Activated naive CD8-positive, alpha-beta T cell treated with anti-CD3 and anti-CD28 coated beads, Interleukin-2, amount 10 ng/mL, durations not matched to agents 7 days and 5 days (primary cell): Measurements from ENCODE around the gene SH2B2. TPM values are rescaled to one million over a fixed set of nuclear protein-coding genes. Genes with fewer than 3 reads are reported as not detected.
"Not testable (repeated sequence)": the region's sequence is repeated elsewhere in the genome, so short reads cannot be mapped to it uniquely, and the experiment has no call there.

Experiments used
- ATAC-seq: fragments of 150-1000 bp; cut with Tn5 transposase; one replicate; pipeline ENCODE4 v1.10.0; 2021; ENCODE audit warnings: low read depth, moderate library complexity
- POLR2A ChIA-PET: fragments of 350-600 bp; sonication (Branson Sonifier 250); formaldehyde crosslinking; loops from one replicate; lab custom pipeline; 2021; ENCODE audit warnings: antibody characterized with exemption; lab: Charles Lee
- DNase-seq: peaks from one replicate; pipeline ENCODE4 v3.0.0; 2021
- H3K27ac Mint-ChIP-seq: one replicate; pipeline ENCODE4 v1.8.0; 2022; ENCODE audit warnings: mild to moderate bottlenecking, mixed read lengths
- H3K27me3 Mint-ChIP-seq: one replicate; pipeline ENCODE4 v1.8.0; 2022; ENCODE audit warnings: mild to moderate bottlenecking, moderate library complexity, mixed read lengths
- H3K36me3 Mint-ChIP-seq: one replicate; pipeline ENCODE4 v1.8.0; 2021; ENCODE audit warnings: mild to moderate bottlenecking, mixed read lengths
- H3K4me1 Mint-ChIP-seq: one replicate; pipeline ENCODE4 v1.8.0; 2021; ENCODE audit warnings: mixed read lengths
- H3K4me3 Mint-ChIP-seq: one replicate; pipeline ENCODE4 v1.8.0; 2022; ENCODE audit warnings: mild to moderate bottlenecking, moderate library complexity, mixed read lengths
- H3K9me3 Mint-ChIP-seq: one replicate; pipeline ENCODE4 v1.8.0; 2021; ENCODE audit warnings: mixed read lengths
- total RNA-seq, 2 experiments: library from RNA; stranded (reverse); gene quantifications; one replicate each; pipeline ENCODE4 v1.2.3, GENCODE V29; 2021

Gene SH2B2
- total RNA-seq, 2 experiments from 2014 or later: 0.97 to 1.2 TPM

- DNase-seq, H3K4me1 Mint-ChIP-seq, H3K27ac Mint-ChIP-seq, POLR2A ChIA-PET, ATAC-seq, H3K9me3 Mint-ChIP-seq, H3K4me3 Mint-ChIP-seq, H3K36me3 Mint-ChIP-seq: not testable (repeated sequence)
- H3K27me3 Mint-ChIP-seq: peaks cover 20% of the 10 kb centered on the region
Measured at GRCh38 chr7:102329366-102329765, 42.7 kb downstream of the SH2B2 start.

- ATAC-seq, H3K4me3 Mint-ChIP-seq, DNase-seq, H3K9me3 Mint-ChIP-seq, H3K4me1 Mint-ChIP-seq, H3K36me3 Mint-ChIP-seq, H3K27ac Mint-ChIP-seq: not testable (repeated sequence)
- POLR2A ChIA-PET: interaction anchor here (0.8 kb wide), 1 partner anchor 14 kb away, joined by 5 read pairs; no protein-coding TSS in a partner anchor
- peaks cover 20% of the 10 kb centered on the region for H3K27me3 Mint-ChIP-seq
Measured at GRCh38 chr7:102330666-102331460, 44.2 kb downstream of the SH2B2 start.

GRCh38 chr7:102335574-102335973 is 48.9 kb downstream of the SH2B2 start:
- POLR2A ChIA-PET, H3K27me3 Mint-ChIP-seq, H3K27ac Mint-ChIP-seq, H3K4me1 Mint-ChIP-seq, H3K9me3 Mint-ChIP-seq, H3K4me3 Mint-ChIP-seq, DNase-seq, ATAC-seq, H3K36me3 Mint-ChIP-seq: not testable (repeated sequence)

- DNase-seq, H3K9me3 Mint-ChIP-seq, H3K4me1 Mint-ChIP-seq, H3K36me3 Mint-ChIP-seq, ATAC-seq, H3K4me3 Mint-ChIP-seq, POLR2A ChIA-PET, H3K27ac Mint-ChIP-seq, H3K27me3 Mint-ChIP-seq: not testable (repeated sequence)
Measured at GRCh38 chr7:102337002-102337401, 50.3 kb downstream of the SH2B2 start.

GRCh38 chr7:102337420-102337819 is 50.8 kb downstream of the SH2B2 start:
- ATAC-seq, H3K4me1 Mint-ChIP-seq, H3K27ac Mint-ChIP-seq, POLR2A ChIA-PET, H3K4me3 Mint-ChIP-seq, H3K36me3 Mint-ChIP-seq, H3K27me3 Mint-ChIP-seq, DNase-seq, H3K9me3 Mint-ChIP-seq: not testable (repeated sequence)

- H3K27me3 Mint-ChIP-seq, H3K27ac Mint-ChIP-seq, ATAC-seq, H3K4me3 Mint-ChIP-seq, H3K36me3 Mint-ChIP-seq, H3K4me1 Mint-ChIP-seq, POLR2A ChIA-PET, DNase-seq, H3K9me3 Mint-ChIP-seq: not testable (repeated sequence)
Measured at GRCh38 chr7:102340599-102341368, 54.1 kb downstream of the SH2B2 start.

GRCh38 chr7:102346983-102347382 is 60.3 kb downstream of the SH2B2 start:
- POLR2A ChIA-PET, H3K36me3 Mint-ChIP-seq, DNase-seq, H3K4me3 Mint-ChIP-seq, H3K4me1 Mint-ChIP-seq, H3K27me3 Mint-ChIP-seq, H3K27ac Mint-ChIP-seq, H3K9me3 Mint-ChIP-seq, ATAC-seq: not testable (repeated sequence)

GRCh38 chr7:102356344-102356743 is 69.7 kb downstream of the SH2B2 start, which contains the start of gene SPDYE6:
Gene SPDYE6 (minus strand): TSS chr7:102356444. CDS start chr7:102356023, 421 bp downstream.
- not testable (repeated sequence) for DNase-seq, H3K27me3 Mint-ChIP-seq

GRCh38 chr7:102363549-102364393 is 77.1 kb downstream of the SH2B2 start:
- peaks cover 19% of the 10 kb centered on the region for H3K36me3 Mint-ChIP-seq
- ATAC-seq (peak; percentile 98), DNase-seq (peak; percentile 89)
- POLR2A ChIA-PET: interaction anchor here (0.8 to 1.4 kb wide), 2 partner anchors 30 to 33 kb away, joined by 4 to 5 read pairs; partner anchors contain the start of gene PRKRIP1
- not testable (repeated sequence) for H3K9me3 Mint-ChIP-seq, H3K27me3 Mint-ChIP-seq
- H3K4me3 Mint-ChIP-seq: peak overlapping the region; percentile 95
- peaks cover 11% of the 10 kb centered on the region for H3K4me1 Mint-ChIP-seq
- H3K27ac Mint-ChIP-seq: peak overlapping the region; percentile 83

More at GRCh38 chr7:102356344-102356743, 69.7 kb downstream of the SH2B2 start, which contains the start of gene SPDYE6:
- H3K9me3 Mint-ChIP-seq, H3K36me3 Mint-ChIP-seq, H3K4me3 Mint-ChIP-seq, H3K27ac Mint-ChIP-seq, ATAC-seq, POLR2A ChIA-PET, H3K4me1 Mint-ChIP-seq: not testable (repeated sequence)

- H3K27ac Mint-ChIP-seq: peak overlapping the region; percentile 78
- peaks cover 11% of the 10 kb centered on the region for H3K4me1 Mint-ChIP-seq
- not testable (repeated sequence) for H3K9me3 Mint-ChIP-seq, ATAC-seq, DNase-seq, H3K27me3 Mint-ChIP-seq
- POLR2A ChIA-PET: interaction anchor here (1.4 kb wide), 1 partner anchor 32 kb away, joined by 4 read pairs; the partner anchor contains the start of gene PRKRIP1
- peaks cover 19% of the 10 kb centered on the region for H3K36me3 Mint-ChIP-seq
- H3K4me3 Mint-ChIP-seq: peak overlapping the region; percentile 95
Measured at GRCh38 chr7:102364394-102364886, 77.8 kb downstream of the SH2B2 start.

GRCh38 chr7:102365390-102365789 is 78.7 kb downstream of the SH2B2 start:
- POLR2A ChIA-PET, DNase-seq, H3K27me3 Mint-ChIP-seq, H3K27ac Mint-ChIP-seq, H3K9me3 Mint-ChIP-seq, ATAC-seq: not testable (repeated sequence)
- H3K4me1 Mint-ChIP-seq: peaks cover 13% of the 10 kb centered on the region
- peak overlapping the region; percentile 45 for H3K4me3 Mint-ChIP-seq
- H3K36me3 Mint-ChIP-seq: peaks cover 26% of the 10 kb centered on the region

- POLR2A ChIA-PET, H3K27ac Mint-ChIP-seq, H3K9me3 Mint-ChIP-seq, DNase-seq, ATAC-seq, H3K27me3 Mint-ChIP-seq, H3K4me3 Mint-ChIP-seq: not testable (repeated sequence)
- H3K4me1 Mint-ChIP-seq: peaks cover 11% of the 10 kb centered on the region
- peaks cover 39% of the 10 kb centered on the region for H3K36me3 Mint-ChIP-seq
Measured at GRCh38 chr7:102370038-102370437, 83.4 kb downstream of the SH2B2 start.
